NK-92 treated with Interleukin-12 subunit alpha and Interleukin-12 subunit beta, amount 100 ng/mL, for 24 hours (cell line): ENCODE data around the gene DNAJC8.

ENCODE experiments used
- DNase-seq: peaks from one replicate; lab custom pipeline; 2025; lab: John Stamatoyannopoulos, UW

Gene DNAJC8

GRCh38 chr1:28200234-28200873 is 32.5 kb downstream of the DNAJC8 start:
- DNase-seq = no peak

GRCh38 chr1:28199328-28200233 is 33.2 kb downstream of the DNAJC8 start:
- DNase-seq = peak; percentile 87

- DNase-seq = no peak
These were observed 35.0 kb downstream of the DNAJC8 start for GRCh38 chr1:28197682-28198415.

- DNase-seq = no peak
These were observed 36.5 kb downstream of the DNAJC8 start for GRCh38 chr1:28196330-28196729.

- no peak for DNase-seq
These were observed 37.0 kb downstream of the DNAJC8 start for GRCh38 chr1:28195780-28196179.

- peak; percentile 57 for DNase-seq
These were observed 38.3 kb downstream of the DNAJC8 start for GRCh38 chr1:28194326-28195035.

- peak; percentile 49 for DNase-seq
These were observed 39.1 kb downstream of the DNAJC8 start for GRCh38 chr1:28193701-28194161.

- no peak for DNase-seq
These were observed 41.7 kb downstream of the DNAJC8 start for GRCh38 chr1:28190996-28191645.

- DNase-seq = no peak
These were observed 42.4 kb downstream of the DNAJC8 start for GRCh38 chr1:28190337-28190979.

GRCh38 chr1:28185071-28185470 is 47.8 kb downstream of the DNAJC8 start:
- DNase-seq = no peak

- no peak for DNase-seq
These were observed 52.2 kb downstream of the DNAJC8 start for GRCh38 chr1:28180306-28181305.

GRCh38 chr1:28178690-28179485 is 53.9 kb downstream of the DNAJC8 start:
- no peak for DNase-seq

- DNase-seq = no peak
These were observed 56.0 kb downstream of the DNAJC8 start, which contains the start of gene PTAFR for GRCh38 chr1:28176492-28177470. Gene PTAFR (minus strand): TSS chr1:28176690. CDS start chr1:28151021, 25,669 bp downstream.

GRCh38 chr1:28175955-28176485 is 56.8 kb downstream of the DNAJC8 start:
- DNase-seq = no peak

- no peak for DNase-seq
These were observed 58.9 kb downstream of the DNAJC8 start for GRCh38 chr1:28173980-28174297.

- DNase-seq = peak; percentile 19
These were observed 59.5 kb downstream of the DNAJC8 start for GRCh38 chr1:28173151-28173979.
